GM19238 (cell line): ENCODE results near the gene PLCH1.

ENCODE experiments used
- DNase-seq: peaks from one replicate; pipeline ENCODE4 v3.0.0; 2011; ENCODE audit warnings: low spot score; ENCODE audit not compliant: insufficient read length

The PLCH1 gene

GRCh38 chr3:155354658-155355057, 390.2 kb downstream of the PLCH1 start:
- DNase-seq, result no peak

- no peak for DNase-seq
These were observed 391.9 kb downstream of the PLCH1 start for GRCh38 chr3:155352900-155353490.

GRCh38 chr3:155350571-155350970, 394.3 kb downstream of the PLCH1 start:
- DNase-seq, result no peak

GRCh38 chr3:155347901-155348300, 397.0 kb downstream of the PLCH1 start:
- no peak for DNase-seq

GRCh38 chr3:155342344-155342743, 402.5 kb downstream of the PLCH1 start:
- no peak for DNase-seq

- no peak for DNase-seq
These were observed 405.8 kb downstream of the PLCH1 start for GRCh38 chr3:155339052-155339451.

- DNase-seq, result no peak
These were observed 409.0 kb downstream of the PLCH1 start for GRCh38 chr3:155335724-155336354.

- DNase-seq, result no peak
These were observed 409.8 kb downstream of the PLCH1 start for GRCh38 chr3:155334914-155335723.

- DNase-seq, result no peak
These were observed 410.5 kb downstream of the PLCH1 start for GRCh38 chr3:155334215-155334913.

GRCh38 chr3:155332716-155333115, 412.2 kb downstream of the PLCH1 start:
- DNase-seq, result no peak

- no peak for DNase-seq
These were observed 413.8 kb downstream of the PLCH1 start for GRCh38 chr3:155331078-155331477.

GRCh38 chr3:155330370-155330769, 414.5 kb downstream of the PLCH1 start:
- DNase-seq, result no peak

- no peak for DNase-seq
These were observed 415.3 kb downstream of the PLCH1 start for GRCh38 chr3:155329513-155330048.

GRCh38 chr3:155327871-155328270, 417.0 kb downstream of the PLCH1 start:
- DNase-seq, result no peak

- no peak for DNase-seq
These were observed 417.4 kb downstream of the PLCH1 start for GRCh38 chr3:155327430-155327829.

GRCh38 chr3:155326901-155327300, 418.0 kb downstream of the PLCH1 start:
- DNase-seq, result no peak

- DNase-seq, result no peak
These were observed 418.6 kb downstream of the PLCH1 start for GRCh38 chr3:155326244-155326643.
